Measurements from ENCODE around the gene ECHDC1.

DNA sequence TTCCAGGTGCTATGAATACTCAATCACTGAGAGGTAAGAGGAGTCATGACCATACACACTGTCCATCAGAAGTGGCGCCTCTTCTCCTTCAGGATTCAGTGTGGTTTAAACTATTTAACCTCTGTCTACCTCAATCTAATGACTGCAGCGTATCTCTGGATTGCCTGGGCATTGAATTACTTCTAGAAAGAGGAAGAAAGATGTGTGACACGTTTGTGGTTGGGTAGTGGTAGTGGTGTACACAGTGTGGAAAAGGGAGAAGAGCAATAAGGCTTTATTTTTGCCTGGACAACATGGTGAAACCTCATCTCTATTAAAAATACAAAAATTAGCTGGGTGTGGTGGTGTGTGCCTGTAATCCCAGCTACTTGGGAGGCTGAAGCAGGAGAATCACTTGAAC, 38.0 kb upstream of the ECHDC1 start:
- TF ChIP-seq EZH2phosphoT487 (IDR thresholded peaks at IDR 0.05; ENCODE audit: insufficient read depth, low read depth) (no peak), EZH2 (IDR thresholded peaks at IDR 0.05; ENCODE audit: insufficient read depth, poor library complexity, severe bottlenecking) (no peak)

Measured in GM23248 (cell line).